ENCODE data around the gene RIMS3.

Gene RIMS3

GRCh38 chr1:40649592-40649930, 15.9 kb downstream of the RIMS3 start:
- Histone ChIP-seq H3K4me1 (ENCODE audit: control insufficient read depth, insufficient read depth, low read length) (peaks cover 8% of the 10 kb centered on the region), H3K9me3 (ENCODE audit: control insufficient read depth, insufficient read depth, low read length) (no peaks in the 10 kb centered on the region), H3K27me3 (ENCODE audit: control insufficient read depth, insufficient read depth, low read length) (no peaks in the 10 kb centered on the region), H3K36me3 (ENCODE audit: control insufficient read depth, insufficient read depth, low read length) (no peaks in the 10 kb centered on the region), H3K9ac (ENCODE audit: low read depth, low read length) (no peak overlapping the region), H3K4me3 (ENCODE audit: low read depth, low read length) (no peak overlapping the region)

- peaks cover 4% of the 10 kb centered on the region for H3K4me1 ChIP-seq (ENCODE audit: control insufficient read depth, insufficient read depth, low read length)
- no peak overlapping the region for H3K9ac ChIP-seq (ENCODE audit: low read depth, low read length)
- H3K27me3 ChIP-seq (ENCODE audit: control insufficient read depth, insufficient read depth, low read length): no peaks in the 10 kb centered on the region
These were observed 16.4 kb downstream of the RIMS3 start for GRCh38 chr1:40648928-40649591.

GRCh38 chr1:40648200-40648599, 17.3 kb downstream of the RIMS3 start:
- Histone ChIP-seq H3K27me3 (ENCODE audit: control insufficient read depth, insufficient read depth, low read length) (no peaks in the 10 kb centered on the region), H3K4me1 (ENCODE audit: control insufficient read depth, insufficient read depth, low read length) (no peaks in the 10 kb centered on the region), H3K9me3 (ENCODE audit: control insufficient read depth, insufficient read depth, low read length) (no peaks in the 10 kb centered on the region), H3K9ac (ENCODE audit: low read depth, low read length) (no peak overlapping the region), H3K36me3 (ENCODE audit: control insufficient read depth, insufficient read depth, low read length) (no peaks in the 10 kb centered on the region), H3K4me3 (ENCODE audit: low read depth, low read length) (no peak overlapping the region)

More at GRCh38 chr1:40648928-40649591, 16.4 kb downstream of the RIMS3 start:
- Histone ChIP-seq H3K9me3 (ENCODE audit: control insufficient read depth, insufficient read depth, low read length) (no peaks in the 10 kb centered on the region), H3K36me3 (ENCODE audit: control insufficient read depth, insufficient read depth, low read length) (no peaks in the 10 kb centered on the region), H3K4me3 (ENCODE audit: low read depth, low read length) (no peak overlapping the region)

GRCh38 chr1:40646315-40646714, 19.2 kb downstream of the RIMS3 start:
- H3K27me3 ChIP-seq (ENCODE audit: control insufficient read depth, insufficient read depth, low read length): no peaks in the 10 kb centered on the region
- H3K9ac ChIP-seq (ENCODE audit: low read depth, low read length): no peak overlapping the region
- no peaks in the 10 kb centered on the region for H3K36me3 ChIP-seq (ENCODE audit: control insufficient read depth, insufficient read depth, low read length)
- H3K9me3 ChIP-seq (ENCODE audit: control insufficient read depth, insufficient read depth, low read length): no peaks in the 10 kb centered on the region
- H3K4me1 ChIP-seq (ENCODE audit: control insufficient read depth, insufficient read depth, low read length): no peaks in the 10 kb centered on the region
- no peak overlapping the region for H3K4me3 ChIP-seq (ENCODE audit: low read depth, low read length)

- Histone ChIP-seq H3K36me3 (ENCODE audit: control insufficient read depth, insufficient read depth, low read length) (no peaks in the 10 kb centered on the region), H3K9ac (ENCODE audit: low read depth, low read length) (no peak overlapping the region), H3K4me3 (ENCODE audit: low read depth, low read length) (no peak overlapping the region), H3K4me1 (ENCODE audit: control insufficient read depth, insufficient read depth, low read length) (no peaks in the 10 kb centered on the region), H3K27me3 (ENCODE audit: control insufficient read depth, insufficient read depth, low read length) (no peaks in the 10 kb centered on the region), H3K9me3 (ENCODE audit: control insufficient read depth, insufficient read depth, low read length) (no peaks in the 10 kb centered on the region)
These were observed 20.3 kb downstream of the RIMS3 start for GRCh38 chr1:40645118-40645680.

- Histone ChIP-seq H3K9me3 (ENCODE audit: control insufficient read depth, insufficient read depth, low read length) (no peaks in the 10 kb centered on the region), H3K4me3 (ENCODE audit: low read depth, low read length) (no peak overlapping the region), H3K9ac (ENCODE audit: low read depth, low read length) (no peak overlapping the region), H3K27me3 (ENCODE audit: control insufficient read depth, insufficient read depth, low read length) (no peaks in the 10 kb centered on the region), H3K4me1 (ENCODE audit: control insufficient read depth, insufficient read depth, low read length) (no peaks in the 10 kb centered on the region), H3K36me3 (ENCODE audit: control insufficient read depth, insufficient read depth, low read length) (no peaks in the 10 kb centered on the region)
These were observed 23.8 kb downstream of the RIMS3 start for GRCh38 chr1:40641601-40642242.

- Histone ChIP-seq H3K36me3 (ENCODE audit: control insufficient read depth, insufficient read depth, low read length) (no peaks in the 10 kb centered on the region), H3K4me3 (ENCODE audit: low read depth, low read length) (no peak overlapping the region), H3K9me3 (ENCODE audit: control insufficient read depth, insufficient read depth, low read length) (no peaks in the 10 kb centered on the region), H3K27me3 (ENCODE audit: control insufficient read depth, insufficient read depth, low read length) (no peaks in the 10 kb centered on the region), H3K9ac (ENCODE audit: low read depth, low read length) (no peak overlapping the region), H3K4me1 (ENCODE audit: control insufficient read depth, insufficient read depth, low read length) (no peaks in the 10 kb centered on the region)
These were observed 25.0 kb downstream of the RIMS3 start for GRCh38 chr1:40640314-40641076.

GRCh38 chr1:40638097-40639036, 27.1 kb downstream of the RIMS3 start:
- no peaks in the 10 kb centered on the region for H3K36me3 ChIP-seq (ENCODE audit: control insufficient read depth, insufficient read depth, low read length)
- no peak overlapping the region for H3K9ac ChIP-seq (ENCODE audit: low read depth, low read length)
- H3K9me3 ChIP-seq (ENCODE audit: control insufficient read depth, insufficient read depth, low read length): no peaks in the 10 kb centered on the region
- no peaks in the 10 kb centered on the region for H3K4me1 ChIP-seq (ENCODE audit: control insufficient read depth, insufficient read depth, low read length)
- H3K4me3 ChIP-seq (ENCODE audit: low read depth, low read length): no peak overlapping the region
- no peaks in the 10 kb centered on the region for H3K27me3 ChIP-seq (ENCODE audit: control insufficient read depth, insufficient read depth, low read length)

- H3K9me3 ChIP-seq (ENCODE audit: control insufficient read depth, insufficient read depth, low read length): no peaks in the 10 kb centered on the region
- no peaks in the 10 kb centered on the region for H3K4me1 ChIP-seq (ENCODE audit: control insufficient read depth, insufficient read depth, low read length)
- no peaks in the 10 kb centered on the region for H3K27me3 ChIP-seq (ENCODE audit: control insufficient read depth, insufficient read depth, low read length)
- no peak overlapping the region for H3K9ac ChIP-seq (ENCODE audit: low read depth, low read length)
- H3K4me3 ChIP-seq (ENCODE audit: low read depth, low read length): no peak overlapping the region
- H3K36me3 ChIP-seq (ENCODE audit: control insufficient read depth, insufficient read depth, low read length): no peaks in the 10 kb centered on the region
These were observed 27.9 kb downstream of the RIMS3 start for GRCh38 chr1:40637470-40638007.

- Histone ChIP-seq H3K4me3 (ENCODE audit: low read depth, low read length) (no peak overlapping the region), H3K4me1 (ENCODE audit: control insufficient read depth, insufficient read depth, low read length) (no peaks in the 10 kb centered on the region), H3K36me3 (ENCODE audit: control insufficient read depth, insufficient read depth, low read length) (no peaks in the 10 kb centered on the region), H3K9ac (ENCODE audit: low read depth, low read length) (no peak overlapping the region), H3K27me3 (ENCODE audit: control insufficient read depth, insufficient read depth, low read length) (no peaks in the 10 kb centered on the region), H3K9me3 (ENCODE audit: control insufficient read depth, insufficient read depth, low read length) (no peaks in the 10 kb centered on the region)
These were observed 28.7 kb downstream of the RIMS3 start for GRCh38 chr1:40636777-40637176.

Measured in iPS-15b (cell line).